H4 (cell line): ENCODE data around the gene GGA1. TPM values are rescaled to one million over a fixed set of nuclear protein-coding genes. Genes with fewer than 3 reads are reported as not detected.
"Not testable (repeated sequence)": the region's sequence is repeated elsewhere in the genome, so short reads cannot be mapped to it uniquely, and the experiment has no call there.

Experiments used
- DNase-seq: peaks from one replicate; pipeline ENCODE4 v3.0.0-alpha.2; 2015; ENCODE audit warnings: low spot score
- total RNA-seq: library from RNA; depleted of rRNA; stranded (reverse); fragments of >200 nt; shearing (Covaris generic); gene quantifications from 2 replicates; pipeline ENCODE4 v1.2.3, GENCODE V29; 2014

The GGA1 gene
- total RNA-seq, 1 experiment from 2014 or later: 8.2 TPM

- DNase-seq: no peak
These were observed 42.0 kb downstream of the GGA1 start for GRCh38 chr22:37650463-37651136.

- no peak for DNase-seq
These were observed 46.1 kb downstream of the GGA1 start for GRCh38 chr22:37654563-37655251.

GRCh38 chr22:37655252-37655563 lies 46.6 kb downstream of the GGA1 start:
- DNase-seq: no peak

- not testable (repeated sequence) for DNase-seq
These were observed 47.9 kb downstream of the GGA1 start for GRCh38 chr22:37656583-37656982.

DNA sequence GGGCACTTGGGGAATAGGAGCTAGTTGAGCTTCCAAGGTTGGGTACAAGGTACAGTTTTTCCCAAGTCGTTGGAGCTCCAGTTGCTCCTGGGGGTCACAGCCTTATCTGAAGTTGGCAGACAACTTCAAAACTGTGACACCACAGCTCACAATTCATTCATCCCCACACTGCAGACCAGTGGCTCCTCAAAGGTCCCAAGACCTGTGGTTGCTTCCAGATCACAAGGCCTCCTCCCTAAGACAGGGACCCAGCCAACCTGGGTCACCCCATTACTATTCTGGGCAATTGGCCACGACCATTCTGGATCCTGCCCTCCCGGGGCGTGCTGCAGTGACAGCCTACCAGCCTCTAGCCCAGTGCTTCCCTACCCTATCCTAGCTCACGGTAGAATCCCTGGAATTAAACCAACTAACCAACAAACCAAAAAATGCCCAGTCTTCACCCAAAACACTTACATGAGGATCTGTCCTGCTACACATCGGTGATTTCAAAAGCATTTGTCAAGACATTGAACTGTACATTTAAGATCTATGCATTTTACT lies 49.0 kb downstream of the GGA1 start:
- DNase-seq: no peak

GRCh38 chr22:37658133-37659065 lies 49.8 kb downstream of the GGA1 start, which contains the start of gene PDXP:
TSS of gene PDXP (plus strand) at chr22:37658723. CDS start at chr22:37658783, 60 bp downstream.
- DNase-seq: peak; percentile 98

- DNase-seq: no peak
These were observed 50.6 kb downstream of the GGA1 start for GRCh38 chr22:37659066-37659896.

DNA sequence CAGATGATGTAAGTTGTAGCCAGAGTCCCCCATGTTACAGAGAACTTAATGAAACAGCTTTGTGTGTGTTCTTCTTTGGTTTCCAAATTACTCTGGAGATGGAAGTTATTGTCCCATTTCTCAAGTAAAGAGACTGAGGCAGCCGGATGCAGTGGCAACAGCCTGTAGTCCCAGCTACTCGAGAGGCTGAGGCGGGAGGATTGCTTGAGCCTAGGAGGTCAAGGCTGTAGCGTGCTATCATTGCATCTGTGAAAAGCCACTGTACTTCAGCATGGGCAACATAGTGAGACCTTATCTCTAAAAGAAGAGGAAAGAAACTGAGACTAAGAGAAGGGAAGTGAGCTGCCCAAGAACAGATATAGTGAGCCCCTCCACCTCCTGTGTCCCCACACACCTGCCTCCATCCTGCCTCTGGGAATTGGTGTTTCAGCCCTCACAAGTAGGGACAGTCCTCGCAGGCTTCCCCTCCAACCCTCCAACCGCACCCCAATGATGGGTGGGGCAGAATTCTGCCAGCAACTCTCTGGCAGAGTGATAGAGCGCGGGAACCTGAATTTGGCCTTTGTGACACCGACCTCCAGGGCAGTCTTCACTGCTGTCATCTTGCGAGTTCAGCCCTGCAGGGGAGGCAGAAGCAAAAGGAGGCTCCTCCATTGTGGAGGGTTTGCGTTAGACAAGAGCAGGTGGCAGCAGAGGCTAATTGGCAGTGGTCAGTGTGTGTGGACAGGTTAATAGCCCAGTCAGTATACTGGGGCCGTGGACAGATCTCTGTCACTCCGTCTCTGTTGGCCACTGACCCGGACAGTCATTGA lies 51.5 kb downstream of the GGA1 start:
- no peak for DNase-seq

DNA sequence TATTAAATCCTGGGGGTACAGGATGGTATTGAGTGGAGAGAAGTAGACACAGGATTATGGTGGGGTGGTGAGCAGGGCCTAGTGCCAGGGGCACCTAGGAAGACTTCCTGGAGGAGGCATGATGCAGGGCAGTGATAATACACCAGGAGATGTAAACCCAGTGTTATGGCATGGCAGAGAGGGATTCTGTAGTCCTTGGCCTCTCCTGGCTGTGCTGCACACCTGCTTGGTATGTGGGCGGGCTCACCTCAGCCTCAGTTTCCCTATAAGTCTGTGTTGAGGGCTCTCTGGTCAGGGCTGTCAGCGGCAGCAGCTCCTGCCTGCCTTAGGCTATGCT lies 52.0 kb downstream of the GGA1 start:
- no peak for DNase-seq

DNA sequence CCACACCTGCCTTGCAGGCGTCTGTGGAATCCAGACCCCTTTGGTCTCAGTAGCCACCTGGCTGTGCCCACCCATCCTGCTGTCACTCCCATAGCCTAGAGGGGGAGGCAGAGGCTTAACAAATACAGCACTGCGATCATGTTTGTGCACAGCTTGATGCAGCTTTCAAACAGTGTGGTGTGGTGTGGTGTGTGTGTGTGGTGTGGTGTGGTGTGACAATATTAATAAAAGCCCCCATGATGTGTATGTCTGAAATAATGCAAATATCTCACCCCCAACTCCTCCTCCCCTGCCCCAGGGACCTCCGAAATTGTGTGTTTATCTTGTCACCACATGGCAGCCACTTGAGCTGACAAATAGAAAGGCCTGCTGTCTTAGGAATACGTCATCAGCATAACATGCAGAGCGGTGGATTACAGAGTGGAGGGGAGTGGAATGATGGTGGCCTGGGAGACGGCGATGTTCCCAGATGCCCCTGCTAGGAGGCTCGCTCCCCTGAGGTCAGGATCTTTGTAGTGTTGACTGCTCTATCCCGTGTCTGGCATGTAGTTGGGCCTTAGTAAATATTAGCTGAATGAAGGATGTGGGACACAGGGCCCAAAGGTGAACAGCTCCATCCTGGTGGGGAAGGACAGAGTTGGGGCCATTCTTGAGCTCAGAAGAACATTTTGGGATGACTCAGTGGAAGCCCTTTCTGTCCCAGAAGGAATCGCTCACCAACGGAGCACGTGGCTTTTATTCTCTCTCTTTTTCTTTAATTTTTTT lies 52.7 kb downstream of the GGA1 start:
- DNase-seq: peak; percentile 51

GRCh38 chr22:37662039-37662438 lies 53.4 kb downstream of the GGA1 start:
- DNase-seq: no peak

DNA sequence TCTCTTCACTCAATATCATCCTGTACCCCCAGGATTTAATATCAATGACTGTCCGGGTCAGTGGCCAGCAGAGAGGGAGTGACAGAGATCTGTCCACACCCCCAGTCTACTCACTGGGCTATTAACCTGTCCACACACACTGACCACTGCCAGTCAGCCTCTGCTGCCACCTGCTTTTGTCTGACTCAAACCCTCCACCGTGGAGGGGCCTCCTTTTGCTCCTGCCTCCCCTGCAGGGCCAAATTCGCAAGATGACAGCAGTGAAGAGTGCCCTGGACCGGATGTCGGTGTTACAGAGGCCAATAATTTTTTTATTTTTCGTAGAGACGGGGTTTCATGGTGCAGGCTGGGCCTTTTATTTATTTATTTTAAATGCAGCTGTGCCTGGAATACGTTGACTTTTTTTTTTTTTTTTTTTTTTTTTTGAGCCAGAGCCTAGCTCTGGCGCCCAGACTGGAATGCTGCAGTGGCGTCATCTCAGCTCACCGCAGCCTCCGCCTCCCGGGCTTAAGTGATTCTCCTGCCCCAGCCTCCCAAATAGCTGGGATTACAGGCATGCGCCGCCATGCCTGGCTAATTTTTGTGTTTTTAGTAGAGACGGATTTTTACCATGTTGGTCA lies 55.0 kb downstream of the GGA1 start:
- DNase-seq: no peak

- DNase-seq: no peak
These were observed 55.8 kb downstream of the GGA1 start for GRCh38 chr22:37664249-37665101.

DNA sequence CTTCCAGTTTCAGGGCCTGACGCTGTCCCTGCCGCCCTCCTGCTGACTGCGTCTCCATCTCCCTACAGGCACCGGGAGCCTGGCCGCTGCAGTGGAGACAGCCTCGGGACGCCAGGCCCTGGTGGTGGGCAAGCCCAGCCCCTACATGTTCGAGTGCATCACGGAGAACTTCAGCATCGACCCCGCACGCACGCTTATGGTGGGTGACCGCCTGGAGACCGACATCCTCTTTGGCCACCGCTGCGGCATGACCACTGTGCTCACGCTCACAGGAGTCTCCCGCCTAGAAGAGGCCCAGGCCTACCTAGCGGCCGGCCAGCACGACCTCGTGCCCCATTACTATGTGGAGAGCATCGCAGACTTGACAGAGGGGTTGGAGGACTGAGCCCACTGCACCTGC lies 56.9 kb downstream of the GGA1 start:
- no peak for DNase-seq

GRCh38 chr22:37669586-37669985 lies 61.0 kb downstream of the GGA1 start:
- DNase-seq: peak; percentile 50

- no peak for DNase-seq
These were observed 63.7 kb downstream of the GGA1 start for GRCh38 chr22:37672206-37672919.

GRCh38 chr22:37672920-37673455 lies 64.4 kb downstream of the GGA1 start:
- DNase-seq: no peak
